HEK293 (cell line): Measurements from ENCODE around the gene PRKAG3.

Experiments used
- EGR2 ChIP-seq: fragments of 450-650 bp; formaldehyde crosslinking; IDR thresholded peaks from 2 replicates; pipeline ENCODE4 v1.5.1; 2016; ENCODE audit warnings: low read depth, missing biosample characterization, missing genetic modification characterization
- ELK4 ChIP-seq: IDR thresholded peaks from 2 replicates; pipeline ENCODE4 v1.6.1; 2011; ENCODE audit warnings: mild to moderate bottlenecking, low read depth, low read length, borderline replicate concordance
- FEZF1 ChIP-seq: fragments of 450-650 bp; formaldehyde crosslinking; IDR thresholded peaks from 2 replicates; pipeline ENCODE4 v1.5.1; 2016; ENCODE audit warnings: missing biosample characterization, missing genetic modification characterization
- GLIS1 ChIP-seq: fragments of 450-650 bp; formaldehyde crosslinking; IDR thresholded peaks from 2 replicates; pipeline ENCODE4 v1.5.1; 2016; ENCODE audit warnings: missing biosample characterization, missing genetic modification characterization
- KLF17 ChIP-seq: fragments of 450-650 bp; formaldehyde crosslinking; IDR thresholded peaks from 2 replicates; pipeline ENCODE4 v1.5.1; 2016; ENCODE audit warnings: missing biosample characterization, missing genetic modification characterization
- PRDM1 ChIP-seq: fragments of 450-650 bp; formaldehyde crosslinking; IDR thresholded peaks from 2 replicates; pipeline ENCODE4; 2016; ENCODE audit warnings: missing biosample characterization, missing genetic modification characterization
- RBAK ChIP-seq: fragments of 450-650 bp; formaldehyde crosslinking; IDR thresholded peaks from 2 replicates; pipeline ENCODE4 v1.5.1; 2016; ENCODE audit warnings: missing biosample characterization, missing genetic modification characterization
- SP2 ChIP-seq: fragments of 450-650 bp; formaldehyde crosslinking; IDR thresholded peaks from 2 replicates; pipeline ENCODE4 v1.5.1; 2016; ENCODE audit warnings: missing biosample characterization, missing genetic modification characterization
- ZBTB10 ChIP-seq: fragments of 450-650 bp; formaldehyde crosslinking; IDR thresholded peaks from 2 replicates; pipeline ENCODE4 v1.5.1; 2016; ENCODE audit warnings: missing biosample characterization, missing genetic modification characterization
- ZBTB17 ChIP-seq: fragments of 450-650 bp; formaldehyde crosslinking; IDR thresholded peaks from 2 replicates; pipeline ENCODE4 v1.5.1; 2016; ENCODE audit warnings: missing biosample characterization, missing genetic modification characterization
- ZBTB21 ChIP-seq: fragments of 450-650 bp; formaldehyde crosslinking; IDR thresholded peaks from 2 replicates; pipeline ENCODE4 v1.5.1; 2017; ENCODE audit warnings: missing biosample characterization, missing genetic modification characterization
- ZIC2 ChIP-seq: fragments of 450-650 bp; formaldehyde crosslinking; IDR thresholded peaks from 2 replicates; pipeline ENCODE4 v1.5.1; 2016; ENCODE audit warnings: missing biosample characterization, missing genetic modification characterization
- ZNF114 ChIP-seq: fragments of 450-650 bp; formaldehyde crosslinking; IDR thresholded peaks from 2 replicates; pipeline ENCODE4 v1.5.0; 2017; ENCODE audit warnings: missing biosample characterization, missing genetic modification characterization
- ZNF223 ChIP-seq: fragments of 450-650 bp; formaldehyde crosslinking; IDR thresholded peaks from 2 replicates; pipeline ENCODE4 v1.5.1; 2016; ENCODE audit warnings: missing biosample characterization, missing genetic modification characterization
- ZNF26 ChIP-seq: fragments of 450-650 bp; formaldehyde crosslinking; IDR thresholded peaks from 2 replicates; pipeline ENCODE4 v1.5.1; 2016; ENCODE audit warnings: missing biosample characterization, missing genetic modification characterization
- ZNF354C ChIP-seq: fragments of 450-650 bp; formaldehyde crosslinking; IDR thresholded peaks from 2 replicates; pipeline ENCODE4 v1.5.1; 2016; ENCODE audit warnings: missing biosample characterization, missing genetic modification characterization, low read depth, borderline replicate concordance
- ZNF544 ChIP-seq: fragments of 450-650 bp; formaldehyde crosslinking; IDR thresholded peaks from 2 replicates; pipeline ENCODE4 v1.5.0; 2017; ENCODE audit warnings: missing biosample characterization, missing genetic modification characterization
- ZNF571 ChIP-seq: fragments of 450-650 bp; formaldehyde crosslinking; IDR thresholded peaks from 2 replicates; pipeline ENCODE4 v1.5.0; 2017; ENCODE audit warnings: missing biosample characterization, missing genetic modification characterization
- ZNF776 ChIP-seq: fragments of 450-650 bp; formaldehyde crosslinking; IDR thresholded peaks from 2 replicates; pipeline ENCODE4 v1.5.0; 2017; ENCODE audit warnings: missing biosample characterization, missing genetic modification characterization, borderline replicate concordance
- ZNF785 ChIP-seq: fragments of 450-650 bp; formaldehyde crosslinking; IDR thresholded peaks from 2 replicates; pipeline ENCODE4 v1.5.1; 2016; ENCODE audit warnings: missing biosample characterization, missing genetic modification characterization
- TF ChIP-seq, protein P1 (sequence below): fragments of 450-650 bp; formaldehyde crosslinking; IDR thresholded peaks from 2 replicates; pipeline ENCODE4 v1.5.1; 2017; ENCODE audit warnings: missing biosample characterization, mild to moderate bottlenecking, missing genetic modification characterization, moderate library complexity
- TF ChIP-seq, protein P2 (sequence below): fragments of 450-650 bp; formaldehyde crosslinking; IDR thresholded peaks from 2 replicates; pipeline ENCODE4 v1.5.1; 2016; ENCODE audit warnings: missing biosample characterization, missing genetic modification characterization, borderline replicate concordance
- TF ChIP-seq, protein P3 (sequence below): fragments of 450-650 bp; formaldehyde crosslinking; IDR thresholded peaks from 2 replicates; pipeline ENCODE4 v1.5.1; 2016; ENCODE audit warnings: missing biosample characterization, missing genetic modification characterization

The PRKAG3 gene

GRCh38 chr2:218880102-218880858 lies 48.7 kb upstream of the PRKAG3 start, which contains the start of gene WNT10A (continued):
- TF ChIP-seq ZBTB10 (tag by site-specific recombination) (peak; percentile 35; the same call in 1 of the 2 replicates), ZBTB17 (tag by site-specific recombination) (peak; percentile 44; the same call in 1 of the 2 replicates), RBAK (tag by site-specific recombination) (no peak), GLIS1 (tag by site-specific recombination) (peak; percentile 78), ZNF776 (tag by site-specific recombination) (no peak), ZIC2 (peak; percentile 60), ZBTB21 (tag by site-specific recombination) (peak; percentile 53; the same call in 1 of the 2 replicates), FEZF1 (tag by site-specific recombination) (no peak), SP2 (tag by site-specific recombination) (peak; percentile 71), ZNF571 (tag by site-specific recombination) (no peak), ZNF544 (no peak), EGR2 (peak; percentile 78), ZNF223 (tag by site-specific recombination) (no peak), ZNF26 (no peak), ZNF354C (tag by site-specific recombination) (no peak), ELK4 (no peak), KLF17 (tag by site-specific recombination) (peak; percentile 66; the same call in 1 of the 2 replicates), ZNF785 (tag by site-specific recombination) (no peak), ZNF114 (tag by site-specific recombination) (no peak), PRDM1 (tag by site-specific recombination) (no peak)
- TF ChIP-seq, protein P1, sequence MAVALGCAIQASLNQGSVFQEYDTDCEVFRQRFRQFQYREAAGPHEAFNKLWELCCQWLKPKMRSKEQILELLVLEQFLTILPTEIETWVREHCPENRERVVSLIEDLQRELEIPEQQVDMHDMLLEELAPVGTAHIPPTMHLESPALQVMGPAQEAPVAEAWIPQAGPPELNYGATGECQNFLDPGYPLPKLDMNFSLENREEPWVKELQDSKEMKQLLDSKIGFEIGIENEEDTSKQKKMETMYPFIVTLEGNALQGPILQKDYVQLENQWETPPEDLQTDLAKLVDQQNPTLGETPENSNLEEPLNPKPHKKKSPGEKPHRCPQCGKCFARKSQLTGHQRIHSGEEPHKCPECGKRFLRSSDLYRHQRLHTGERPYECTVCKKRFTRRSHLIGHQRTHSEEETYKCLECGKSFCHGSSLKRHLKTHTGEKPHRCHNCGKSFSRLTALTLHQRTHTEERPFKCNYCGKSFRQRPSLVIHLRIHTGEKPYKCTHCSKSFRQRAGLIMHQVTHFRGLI: no peak
- TF ChIP-seq, protein P2, sequence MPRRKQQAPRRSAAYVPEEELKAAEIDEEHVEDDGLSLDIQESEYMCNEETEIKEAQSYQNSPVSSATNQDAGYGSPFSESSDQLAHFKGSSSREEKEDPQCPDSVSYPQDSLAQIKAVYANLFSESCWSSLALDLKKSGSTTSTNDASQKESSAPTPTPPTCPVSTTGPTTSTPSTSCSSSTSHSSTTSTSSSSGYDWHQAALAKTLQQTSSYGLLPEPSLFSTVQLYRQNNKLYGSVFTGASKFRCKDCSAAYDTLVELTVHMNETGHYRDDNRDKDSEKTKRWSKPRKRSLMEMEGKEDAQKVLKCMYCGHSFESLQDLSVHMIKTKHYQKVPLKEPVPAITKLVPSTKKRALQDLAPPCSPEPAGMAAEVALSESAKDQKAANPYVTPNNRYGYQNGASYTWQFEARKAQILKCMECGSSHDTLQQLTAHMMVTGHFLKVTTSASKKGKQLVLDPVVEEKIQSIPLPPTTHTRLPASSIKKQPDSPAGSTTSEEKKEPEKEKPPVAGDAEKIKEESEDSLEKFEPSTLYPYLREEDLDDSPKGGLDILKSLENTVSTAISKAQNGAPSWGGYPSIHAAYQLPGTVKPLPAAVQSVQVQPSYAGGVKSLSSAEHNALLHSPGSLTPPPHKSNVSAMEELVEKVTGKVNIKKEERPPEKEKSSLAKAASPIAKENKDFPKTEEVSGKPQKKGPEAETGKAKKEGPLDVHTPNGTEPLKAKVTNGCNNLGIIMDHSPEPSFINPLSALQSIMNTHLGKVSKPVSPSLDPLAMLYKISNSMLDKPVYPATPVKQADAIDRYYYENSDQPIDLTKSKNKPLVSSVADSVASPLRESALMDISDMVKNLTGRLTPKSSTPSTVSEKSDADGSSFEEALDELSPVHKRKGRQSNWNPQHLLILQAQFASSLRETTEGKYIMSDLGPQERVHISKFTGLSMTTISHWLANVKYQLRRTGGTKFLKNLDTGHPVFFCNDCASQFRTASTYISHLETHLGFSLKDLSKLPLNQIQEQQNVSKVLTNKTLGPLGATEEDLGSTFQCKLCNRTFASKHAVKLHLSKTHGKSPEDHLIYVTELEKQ (tag by site-specific recombination): no peak
- TF ChIP-seq, protein P3, sequence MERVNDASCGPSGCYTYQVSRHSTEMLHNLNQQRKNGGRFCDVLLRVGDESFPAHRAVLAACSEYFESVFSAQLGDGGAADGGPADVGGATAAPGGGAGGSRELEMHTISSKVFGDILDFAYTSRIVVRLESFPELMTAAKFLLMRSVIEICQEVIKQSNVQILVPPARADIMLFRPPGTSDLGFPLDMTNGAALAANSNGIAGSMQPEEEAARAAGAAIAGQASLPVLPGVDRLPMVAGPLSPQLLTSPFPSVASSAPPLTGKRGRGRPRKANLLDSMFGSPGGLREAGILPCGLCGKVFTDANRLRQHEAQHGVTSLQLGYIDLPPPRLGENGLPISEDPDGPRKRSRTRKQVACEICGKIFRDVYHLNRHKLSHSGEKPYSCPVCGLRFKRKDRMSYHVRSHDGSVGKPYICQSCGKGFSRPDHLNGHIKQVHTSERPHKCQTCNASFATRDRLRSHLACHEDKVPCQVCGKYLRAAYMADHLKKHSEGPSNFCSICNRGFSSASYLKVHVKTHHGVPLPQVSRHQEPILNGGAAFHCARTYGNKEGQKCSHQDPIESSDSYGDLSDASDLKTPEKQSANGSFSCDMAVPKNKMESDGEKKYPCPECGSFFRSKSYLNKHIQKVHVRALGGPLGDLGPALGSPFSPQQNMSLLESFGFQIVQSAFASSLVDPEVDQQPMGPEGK: peak; percentile 86
